Kidney (tissue), 14 donors: ENCODE measurements around the gene RND3. TPM values are rescaled to one million over a fixed set of nuclear protein-coding genes. Genes with fewer than 3 reads are reported as not detected.

Experiments used
- DNase-seq, 5 donors: peaks; one replicate each; pipeline ENCODE4 v3.0.0-alpha.2; 2013 to 2020
- FAIRE-seq: peaks from 2 replicates; lab custom pipeline; 2012; peaks lifted over from hg19 to GRCh38; lab: Jason Lieb, UNC
- H3K27ac ChIP-seq, 2 donors: one replicate each; pipeline ENCODE4 v1.7.0; 2013; ENCODE audit warnings: low read depth in 2 of 2, low read length in 2 of 2, inconsistent platforms in 1 of 2
- H3K27me3 ChIP-seq: one replicate; pipeline ENCODE4 v1.7.1; 2013; ENCODE audit warnings: low read length, inconsistent platforms; ENCODE audit not compliant: control insufficient read depth, insufficient read depth
- H3K36me3 ChIP-seq, 3 donors: one replicate each; pipeline versions ENCODE4 v1.7.0 to v1.7.1; 2013; ENCODE audit warnings: low read length in 3 of 3, control low read depth in 1 of 3, inconsistent platforms in 1 of 3; ENCODE audit not compliant: insufficient read depth in 3 of 3, control insufficient read depth in 2 of 3
- H3K4me1 ChIP-seq, 3 donors: one replicate each; pipeline versions ENCODE4 v1.7.0 to v1.7.1; 2013; ENCODE audit warnings: low read length in 3 of 3, inconsistent platforms in 1 of 3, low read depth in 1 of 3; ENCODE audit not compliant: control insufficient read depth in 2 of 3, insufficient read depth in 2 of 3
- H3K4me3 ChIP-seq, 3 donors: one replicate each; pipeline versions ENCODE4 v1.7.0 to v1.8.1; 2013; ENCODE audit warnings: low read length in 3 of 3, control low read depth in 1 of 3, inconsistent platforms in 1 of 3
- H3K9ac ChIP-seq, 3 donors: one replicate each; pipeline versions ENCODE4 v1.7.0 to v1.7.1; 2013; ENCODE audit warnings: low read length in 3 of 3, control low read depth in 1 of 3, inconsistent platforms in 1 of 3
- H3K9me3 ChIP-seq, 3 donors: one replicate each; pipeline versions ENCODE4 v1.7.0 to v1.7.1; 2013; ENCODE audit warnings: low read length in 3 of 3, control low read depth in 1 of 3, inconsistent platforms in 1 of 3; ENCODE audit not compliant: control insufficient read depth in 2 of 3, insufficient read depth in 1 of 3
- CTCF ChIP-seq: IDR thresholded peaks from 3 replicates; pipeline ENCODE4 v1.5.1; 2012; ENCODE audit warnings: mild to moderate bottlenecking, moderate library complexity, borderline replicate concordance; ENCODE audit not compliant: insufficient read depth; ENCODE audit errors: extremely low read depth
- intact Hi-C: fragments of 100-400 bp; cut with DNase I; formaldehyde crosslinking; loops from one replicate; pipeline ENCODE4 v1.11.1; 2022
- polyA plus RNA-seq: library from polyadenylated mRNA; stranded (reverse); fragments of 350-450 nt; fragmentation: Illumina TruSeq; extraction: RNeasy Lipid Tissue Mini Kit (QIAGEN cat#74804); gene quantifications from one replicate; pipeline ENCODE4 v1.2.3, GENCODE V29; 2014; ENCODE audit warnings: low read depth, low replicate concordance; ENCODE audit not compliant: insufficient read depth
- total RNA-seq: library from RNA; stranded (reverse); fragmentation: NEBNext Ultra II Directional; extraction: Animal tissue kit (Norgen Biotek cat#: 25700); gene quantifications from one replicate; pipeline ENCODE4 v1.2.1, GENCODE V29; 2021
- donor health status: control.
- donor health status: control.
- donor health status: control.
- donor health status: control.
- donor health status: control.
- donor health status: DM: yes; HTN: yes; CAD: no.
- donor health status: Normal renal cell carcinoma (clear cell type).

RND3 gene
- total and polyA plus RNA-seq, 2 donors from 2014 or later = 6.5 to 26.1 TPM

GRCh38 chr2:150494234-150494945 is 6.9 kb upstream of the RND3 start:
- Histone ChIP-seq H3K27ac (no peak overlapping the region), H3K9ac (no peak overlapping the region), H3K27me3 (no peaks in the 10 kb centered on the region), H3K4me3 (no peak overlapping the region), H3K9me3 (no peaks in the 10 kb centered on the region), H3K4me1 (no peaks in the 10 kb centered on the region), H3K36me3 (no peaks in the 10 kb centered on the region)
- no peak for FAIRE-seq
- DNase-seq = no peak
- no peak for TF ChIP-seq CTCF
- intact Hi-C loops = loop anchor here (5.0 kb wide), 1 partner anchor 692 kb away; no protein-coding TSS in a partner anchor

- TF ChIP-seq CTCF = no peak
- Histone ChIP-seq H3K27ac (no peak overlapping the region), H3K9me3 (no peaks in the 10 kb centered on the region), H3K4me1 (no peaks in the 10 kb centered on the region), H3K9ac (no peak overlapping the region), H3K27me3 (no peaks in the 10 kb centered on the region), H3K36me3 (no peaks in the 10 kb centered on the region), H3K4me3 (no peak overlapping the region)
- no peak for FAIRE-seq
- intact Hi-C loops = loop anchor here (5.0 kb wide), 1 partner anchor 690 kb away; no protein-coding TSS in a partner anchor
- no peak for DNase-seq
These were observed 4.5 kb upstream of the RND3 start for GRCh38 chr2:150491943-150492342.

- Histone ChIP-seq H3K4me3 (no peak overlapping the region), H3K36me3 (no peaks in the 10 kb centered on the region), H3K27ac (no peak overlapping the region), H3K4me1 (no peaks in the 10 kb centered on the region), H3K9me3 (no peaks in the 10 kb centered on the region), H3K27me3 (no peaks in the 10 kb centered on the region), H3K9ac (no peak overlapping the region)
- FAIRE-seq (no peak), DNase-seq (no peak)
- intact Hi-C loops = loop anchor here (5.0 kb wide), 1 partner anchor 689 kb away; no protein-coding TSS in a partner anchor
- no peak for TF ChIP-seq CTCF
These were observed 4.0 kb upstream of the RND3 start for GRCh38 chr2:150491430-150491829.
